H1 (cell line): ENCODE data around the gene DNAL1. TPM values are rescaled to one million over a fixed set of nuclear protein-coding genes. Genes with fewer than 3 reads are reported as not detected.

Experiments
- CTCF ChIA-PET: fragments of 300-600 bp; sonication (Branson Sonifier 250); formaldehyde crosslinking; loops from one replicate; lab custom pipeline; 2021; ENCODE audit not compliant: partially characterized antibody; lab: Charles Lee
- POLR2A ChIA-PET: fragments of 300-600 bp; sonication (Branson Sonifier 250); formaldehyde crosslinking; loops from one replicate; lab custom pipeline; 2021; ENCODE audit warnings: inconsistent platforms; ENCODE audit not compliant: partially characterized antibody; lab: Charles Lee
- DNase-seq, 2 experiments: peaks; one replicate each; pipeline versions ENCODE4 v3.0.0 to v3.0.0-alpha.2; 2010 to 2022; ENCODE audit warnings: low spot score in 2 of 2, low read depth in 1 of 2, mixed read lengths in 1 of 2
- FAIRE-seq: peaks from 2 replicates; lab custom pipeline; 2011; peaks lifted over from hg19 to GRCh38; lab: Jason Lieb, UNC
- H2AFZ ChIP-seq: 2 replicates; pipeline ENCODE4 v1.8.1; 2012; ENCODE audit warnings: low read length, inconsistent platforms
- H2AK5ac ChIP-seq: 2 replicates; pipeline ENCODE4 v1.6.1; 2013; ENCODE audit warnings: low read depth, low read length
- H2BK120ac ChIP-seq: replicated peaks from 2 replicates; pipeline ENCODE3; 2013; ENCODE audit warnings: low read depth, low read length, inconsistent platforms
- H2BK12ac ChIP-seq: 2 replicates; pipeline ENCODE4 v1.6.1; 2013; ENCODE audit warnings: low read depth, low read length
- H2BK15ac ChIP-seq: 2 replicates; pipeline ENCODE4 v1.6.1; 2013; ENCODE audit warnings: low read length
- H2BK20ac ChIP-seq: 2 replicates; pipeline ENCODE4 v1.6.1; 2013; ENCODE audit warnings: low read length
- H2BK5ac ChIP-seq: 2 replicates; pipeline ENCODE4 v1.6.1; 2013; ENCODE audit warnings: low read depth, low read length
- H3K14ac ChIP-seq: 2 replicates; pipeline ENCODE4 v1.6.1; 2013; ENCODE audit warnings: inconsistent platforms; ENCODE audit not compliant: insufficient read length
- H3K18ac ChIP-seq: 2 replicates; pipeline ENCODE4 v1.6.1; 2013; ENCODE audit warnings: low read length; ENCODE audit errors: extremely low read depth
- H3K23ac ChIP-seq: 2 replicates; pipeline ENCODE4 v1.6.1; 2013; ENCODE audit warnings: inconsistent platforms; ENCODE audit not compliant: insufficient read length
- H3K23me2 ChIP-seq: 2 replicates; pipeline ENCODE4 v1.6.1; 2013; ENCODE audit warnings: low read depth, low read length
- H3K27ac ChIP-seq: 2 replicates; pipeline ENCODE4 v1.6.1; 2011; ENCODE audit warnings: low read depth, low read length, inconsistent platforms
- H3K27me3 ChIP-seq, 4 experiments: replicated peaks in 1 of 4; 1 replicate in 1 of 4; 2 replicates in 3 of 4; pipeline versions ENCODE4 v1.6.1 to v1.8.1; 2011 to 2013; ENCODE audit warnings: low read length in 3 of 4, mild to moderate bottlenecking in 3 of 4, inconsistent platforms in 2 of 4, mixed read lengths in 2 of 4, moderate library complexity in 1 of 4; ENCODE audit not compliant: control insufficient read depth in 3 of 4, insufficient read depth in 3 of 4; ENCODE audit errors: extremely low read depth in 1 of 4
- H3K36me3 ChIP-seq, 4 experiments: 2 replicates each; pipeline versions ENCODE4 v1.6.1 to v1.8.1; 2011 to 2013; ENCODE audit warnings: mild to moderate bottlenecking in 4 of 4, low read length in 3 of 4, moderate library complexity in 2 of 4, control low read depth in 1 of 4, inconsistent platforms in 1 of 4; ENCODE audit not compliant: insufficient read depth in 4 of 4, control insufficient read depth in 2 of 4
- H3K4ac ChIP-seq: replicated peaks from 2 replicates; pipeline ENCODE3; 2013; ENCODE audit warnings: low read length, low read depth, mixed read lengths, inconsistent platforms; ENCODE audit not compliant: insufficient read length
- H3K4me1 ChIP-seq, 4 experiments: replicated peaks in 1 of 4; 1 replicate in 1 of 4; 2 replicates in 3 of 4; pipeline versions ENCODE4 v1.6.1 to v1.8.1; 2011 to 2013; ENCODE audit warnings: low read length in 3 of 4, inconsistent platforms in 2 of 4, mixed read lengths in 1 of 4; ENCODE audit not compliant: insufficient read depth in 4 of 4, control insufficient read depth in 3 of 4
- H3K4me2 ChIP-seq, 2 experiments: 2 replicates each; pipeline versions ENCODE4 v1.6.1 to v1.8.1; 2011 to 2013; ENCODE audit warnings: low read depth in 2 of 2, low read length in 2 of 2, control low read depth in 1 of 2, inconsistent platforms in 1 of 2, mild to moderate bottlenecking in 1 of 2; ENCODE audit not compliant: insufficient read depth in 1 of 2
- H3K4me3 ChIP-seq, 4 experiments: fragments of 200-600, 300-600 bp in 1 of 4; sonication (generic), shearing (Covaris generic), sonication (Bioruptor Twin) in 1 of 4; 2 replicates each; pipeline versions ENCODE4 v1.5.1 to v1.8.1; 2011 to 2016; ENCODE audit warnings: low read length in 4 of 4, low read depth in 3 of 4, control low read depth in 2 of 4, inconsistent platforms in 2 of 4, mild to moderate bottlenecking in 2 of 4, mixed read lengths in 1 of 4, moderate library complexity in 1 of 4; ENCODE audit not compliant: insufficient read depth in 2 of 4; ENCODE audit errors: extremely low read depth in 1 of 4
- H3K56ac ChIP-seq: replicated peaks from 2 replicates; pipeline ENCODE3; 2013; ENCODE audit warnings: low read depth, mild to moderate bottlenecking, mixed read lengths, low read length, inconsistent platforms; ENCODE audit not compliant: insufficient read length
- H3K79me1 ChIP-seq: 2 replicates; pipeline ENCODE4 v1.6.1; 2013; ENCODE audit warnings: low read depth, low read length, control low read depth
- H3K79me2 ChIP-seq, 2 experiments: 2 replicates each; pipeline versions ENCODE4 v1.6.1 to v1.8.1; 2012 to 2013; ENCODE audit warnings: low read length in 2 of 2, mild to moderate bottlenecking in 2 of 2, inconsistent platforms in 1 of 2; ENCODE audit not compliant: insufficient read depth in 2 of 2, control insufficient read depth in 1 of 2
- H3K9ac ChIP-seq, 4 experiments: replicated peaks in 1 of 4; 1 replicate in 1 of 4; 2 replicates in 3 of 4; pipeline versions ENCODE4 v1.6.1 to v1.8.1; 2011 to 2013; ENCODE audit warnings: low read depth in 3 of 4, low read length in 3 of 4, control low read depth in 2 of 4, mild to moderate bottlenecking in 2 of 4, moderate library complexity in 2 of 4, inconsistent platforms in 1 of 4; ENCODE audit errors: extremely low read depth in 1 of 4
- H3K9me3 ChIP-seq, 2 experiments: 2 replicates each; pipeline versions ENCODE4 v1.6.1 to v1.8.1; 2012 to 2013; ENCODE audit warnings: mild to moderate bottlenecking in 2 of 2, moderate library complexity in 2 of 2, control low read depth in 1 of 2, inconsistent platforms in 1 of 2, low read depth in 1 of 2, low read length in 1 of 2, mixed read lengths in 1 of 2; ENCODE audit not compliant: insufficient read depth in 2 of 2
- H4K20me1 ChIP-seq, 2 experiments: replicated peaks in 1 of 2; 2 replicates each; pipeline versions ENCODE3 to v1.8.1; 2011 to 2013; ENCODE audit warnings: inconsistent platforms in 2 of 2, low read length in 2 of 2, mild to moderate bottlenecking in 1 of 2; ENCODE audit not compliant: insufficient read depth in 2 of 2, control insufficient read depth in 1 of 2
- H4K5ac ChIP-seq: 2 replicates; pipeline ENCODE4 v1.6.1; 2013; ENCODE audit warnings: low read length, low read depth, mixed read lengths, inconsistent platforms; ENCODE audit not compliant: insufficient read length
- H4K8ac ChIP-seq: 2 replicates; pipeline ENCODE4 v1.8.0; 2013; ENCODE audit warnings: mild to moderate bottlenecking, moderate library complexity, low read length, inconsistent platforms; ENCODE audit not compliant: insufficient read depth; ENCODE audit errors: extremely low read depth
- H4K91ac ChIP-seq: replicated peaks from 2 replicates; pipeline ENCODE3; 2013; ENCODE audit warnings: low read length, mixed read lengths, inconsistent platforms; ENCODE audit not compliant: insufficient read length
- CEBPB ChIP-seq: IDR thresholded peaks from 2 replicates; pipeline ENCODE4 v1.6.1; 2012; ENCODE audit warnings: low read depth, low read length
- GABPA ChIP-seq: IDR thresholded peaks from 2 replicates; pipeline ENCODE4 v1.6.1; 2011; ENCODE audit warnings: mild to moderate bottlenecking, low read length, moderate library complexity, borderline replicate concordance; ENCODE audit not compliant: insufficient read depth
- SUZ12 ChIP-seq: fragments of 200-600 bp; sonication (generic); IDR thresholded peaks from 2 replicates; pipeline ENCODE4 v1.6.1; 2012; ENCODE audit warnings: mild to moderate bottlenecking, inconsistent platforms, low read length, moderate library complexity, mixed read lengths
- TCF12 ChIP-seq: IDR thresholded peaks from 2 replicates; pipeline ENCODE4 v1.6.1; 2011; ENCODE audit warnings: low read depth, mild to moderate bottlenecking, low read length
- WGBS, 2 experiments: shearing (Covaris generic) in 1 of 2; methylation state at CpG; one replicate each; pipeline versions ENCODE4 v1.1.6 to v1.1.7; 2013 to 2015; ENCODE audit warnings: low lambda C conversion rate in 2 of 2, mixed read lengths in 2 of 2, inconsistent platforms in 1 of 2, low coverage in 1 of 2, missing lambda C conversion rate in 1 of 2; ENCODE audit not compliant: insufficient replicate concordance in 2 of 2, insufficient coverage in 1 of 2, insufficient read length in 1 of 2; ENCODE audit errors: extremely low coverage in 1 of 2, missing lambda C conversion rate in 1 of 2; 5-methylcytosine and 5-hydroxymethylcytosine counted together
- polyA plus RNA-seq, 7 experiments: library from polyadenylated mRNA; depleted of rRNA in 3 of 7; stranded (reverse) in 5 of 7; unstranded in 2 of 7; fragments of >200 nt in 5 of 7; fragments of 200-250 nt in 2 of 7; gene quantifications; 1 replicate in 5 of 7; 2 replicates in 1 of 7; 4 replicates in 1 of 7; pipeline versions ENCODE4 v1.2.1 to v1.2.3, GENCODE V29; 2011 to 2013; ENCODE audit warnings: missing spikeins in 2 of 7, mixed read lengths in 2 of 7
- total RNA-seq: library from RNA; stranded (reverse); fragmentation: NEBNext Ultra II Directional; extraction: Animal tissue kit (Norgen Biotek cat#: 25700); gene quantifications from 2 replicates; pipeline ENCODE4 v1.2.1, GENCODE V29; 2021

Gene DNAL1
- total and polyA plus RNA-seq, 2 of the 8 experiments (the other 6 are each of a cell fraction or from before 2014, with no cell fraction given), result 2.8 to 16.8 TPM

DNA sequence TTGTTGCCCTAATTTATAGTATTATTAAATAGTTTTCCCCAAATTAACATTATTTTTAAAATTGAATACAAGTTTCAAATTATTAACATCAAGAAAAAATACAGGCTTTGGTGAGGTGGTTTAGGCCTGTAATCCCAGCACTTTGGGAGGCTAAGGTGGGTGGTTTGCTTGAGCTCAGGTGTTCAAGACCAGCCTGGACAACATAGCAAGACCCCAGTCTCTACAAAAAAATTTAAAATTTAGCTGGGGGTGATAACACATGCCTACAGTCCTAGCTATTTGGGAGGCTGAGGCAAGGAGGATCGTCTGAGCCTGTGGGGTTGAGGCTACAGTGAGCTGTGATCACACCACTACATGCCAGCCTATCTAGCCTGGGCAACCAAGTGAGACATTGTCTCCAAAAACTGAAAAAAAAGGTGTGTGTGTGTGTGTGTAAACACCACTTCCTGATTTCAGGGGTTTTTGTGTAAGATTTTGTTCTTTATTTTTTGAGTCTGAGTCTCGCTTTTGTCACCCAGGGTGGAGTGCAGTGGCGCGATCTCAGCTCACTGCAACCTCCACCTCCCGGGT lies 3.9 kb upstream of the DNAL1 start:
- no peak for DNase-seq
- Histone ChIP-seq H4K91ac (no peak overlapping the region), H2BK15ac (no peak overlapping the region), H2AK5ac (no peak overlapping the region), H3K36me3 (no peaks in the 10 kb centered on the region), H2BK5ac (no peak overlapping the region), H3K4me1 (peaks cover 0 to 5% (median 2%) of the 10 kb centered on the region in 4 experiments; a peak in 2 of 7 replicates), H3K27me3 (no peaks in the 10 kb centered on the region; a peak in 1 of 7 replicates), H3K79me2 (peaks cover 0 to 3% of the 10 kb centered on the region in 2 experiments; a peak in 2 of 4 replicates), H3K79me1 (no peaks in the 10 kb centered on the region), H3K9me3 (no peaks in the 10 kb centered on the region), H4K5ac (no peak overlapping the region), H4K20me1 (no peaks in the 10 kb centered on the region), H2BK120ac (no peak overlapping the region), H3K4me2 (no peak overlapping the region), H3K4me3 (no peak overlapping the region), H3K23me2 (peaks cover 4% of the 10 kb centered on the region; the same call in 1 of the 2 replicates), H3K27ac (no peak overlapping the region), H3K14ac (no peak overlapping the region), H2BK20ac (no peak overlapping the region), H2AFZ (no peak overlapping the region), H3K18ac (no peak overlapping the region), H3K56ac (no peak overlapping the region), H3K4ac (no peak overlapping the region), H2BK12ac (0 out of 2 replicates have a peak overlapping the region, but pooled peaks have one; percentile 50), H3K23ac (no peak overlapping the region), H4K8ac (no peak overlapping the region), H3K9ac (no peak overlapping the region)
- WGBS, 2 experiments, result 95% methylated on average over 5 of the region's 5 CpGs; no CpG with 5 or more reads in 1 of the 2 experiments
- TF ChIP-seq GABPA, result no peak
- TF ChIP-seq CEBPB, result no peak
- TF ChIP-seq SUZ12, result no peak
- no peak for TF ChIP-seq TCF12
- FAIRE-seq, result no peak
- POLR2A ChIA-PET, result no interaction called here
- CTCF ChIA-PET, result no interaction called here
